Stimulated activated CD8-positive, alpha-beta memory T cell treated with anti-CD3 and anti-CD28 coated beads, Interleukin-4, amount 100 ng/mL, for 24 hours (primary cell): ENCODE measurements around the gene TRMT10C.
"Not testable (repeated sequence)": the region's sequence is repeated elsewhere in the genome, so short reads cannot be mapped to it uniquely, and the experiment has no call there.

Experiments used
- DNase-seq: peaks from one replicate; pipeline ENCODE4 v3.0.0-alpha.2; 2020; ENCODE audit warnings: low read depth

TRMT10C gene

DNA sequence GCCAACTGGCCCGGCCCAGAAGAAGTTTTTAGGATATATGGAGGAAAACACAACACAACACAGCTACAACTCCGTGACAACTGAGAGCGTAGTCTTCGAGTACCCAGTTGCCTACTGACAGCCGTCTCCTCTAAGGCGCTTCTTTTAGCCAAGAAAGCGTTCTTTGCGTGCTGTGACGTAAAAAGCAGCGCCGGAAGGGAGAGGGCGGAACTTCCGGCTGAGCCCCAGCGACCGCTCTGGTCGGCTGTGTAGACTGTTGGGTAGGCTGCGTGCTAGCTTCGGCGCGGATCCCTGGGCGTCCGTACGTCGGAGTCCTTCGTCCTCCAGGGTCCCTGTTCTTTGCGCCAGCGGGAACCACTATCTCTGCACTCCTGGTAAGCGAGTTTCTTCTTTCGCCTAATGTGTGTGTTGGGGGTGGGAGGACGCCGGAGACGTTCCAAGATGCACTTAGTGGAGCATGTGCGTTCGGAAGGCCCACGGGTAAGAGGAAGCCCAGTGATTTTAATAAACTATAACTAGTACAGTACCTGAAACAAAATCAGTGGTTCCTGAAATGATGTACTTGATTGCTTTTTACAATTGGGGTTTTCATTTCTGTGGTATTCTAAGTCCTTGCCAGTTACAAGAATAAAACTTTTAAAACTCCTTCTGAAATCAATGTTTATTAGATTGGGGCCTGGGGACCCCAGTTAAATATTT lies at the start of gene TRMT10C:
TSS of gene TRMT10C (plus strand) at position 239 of the 699 bp plus-strand sequence. CDS start 2,914 bp downstream, outside the sequence.
- peak; percentile 87 for DNase-seq

DNA sequence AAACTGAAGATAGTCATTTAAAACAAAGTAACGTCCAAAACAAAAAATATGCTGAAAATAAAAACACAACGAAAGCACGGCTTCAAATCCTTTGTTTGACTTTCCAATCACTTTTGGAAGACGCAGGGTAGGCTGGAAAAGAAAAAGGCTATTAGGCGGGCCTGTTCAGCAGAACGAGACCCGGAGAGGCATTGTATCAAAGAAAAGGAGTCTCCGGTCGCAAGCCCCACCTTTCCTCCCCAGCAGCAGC lies 49.3 kb upstream of the TRMT10C start:
- DNase-seq = no peak

DNA sequence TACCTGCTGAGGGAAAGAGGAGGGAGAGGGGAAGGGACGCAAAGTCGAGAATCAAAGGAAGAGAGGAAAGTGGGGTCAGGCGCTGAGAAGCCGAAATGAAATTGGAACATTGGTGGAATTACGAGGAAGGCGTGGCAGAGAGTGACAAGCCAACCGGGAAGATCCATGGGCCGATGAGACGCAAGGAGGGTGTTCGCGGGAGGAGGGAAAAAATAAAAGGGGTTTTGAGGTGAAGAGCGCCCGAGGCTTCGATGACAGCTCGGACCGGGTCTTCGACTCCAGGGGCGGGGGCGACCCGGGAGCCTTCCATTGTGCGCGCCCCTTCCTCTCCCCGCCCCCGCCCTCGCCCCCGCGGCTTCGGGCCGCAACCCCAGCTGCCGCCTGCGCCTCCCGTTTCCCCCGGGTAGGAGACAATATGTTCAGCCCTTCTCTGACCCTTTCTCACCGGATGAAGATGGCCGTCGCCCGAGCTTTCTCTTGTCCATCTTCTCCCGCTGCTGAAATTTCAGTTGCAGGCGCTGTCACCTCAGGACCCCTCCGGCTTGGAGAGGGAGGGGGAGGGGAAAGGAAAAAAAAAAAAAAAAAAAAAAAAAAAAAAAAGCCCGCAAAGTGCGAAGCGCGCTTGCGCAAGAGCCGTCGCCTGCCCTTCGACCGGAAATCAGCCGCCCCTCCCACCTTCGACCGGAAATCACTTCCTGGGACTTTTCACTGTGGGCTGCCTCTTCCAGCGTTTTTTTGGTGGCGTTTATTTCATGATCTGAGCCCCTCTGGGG lies 48.8 kb upstream of the TRMT10C start, which contains the start of gene SENP7:
TSS of gene SENP7 (minus strand) at position 567 of the 773 bp plus-strand sequence. CDS start at position 485, 82 bp downstream.
- peak; percentile 67 for DNase-seq

DNA sequence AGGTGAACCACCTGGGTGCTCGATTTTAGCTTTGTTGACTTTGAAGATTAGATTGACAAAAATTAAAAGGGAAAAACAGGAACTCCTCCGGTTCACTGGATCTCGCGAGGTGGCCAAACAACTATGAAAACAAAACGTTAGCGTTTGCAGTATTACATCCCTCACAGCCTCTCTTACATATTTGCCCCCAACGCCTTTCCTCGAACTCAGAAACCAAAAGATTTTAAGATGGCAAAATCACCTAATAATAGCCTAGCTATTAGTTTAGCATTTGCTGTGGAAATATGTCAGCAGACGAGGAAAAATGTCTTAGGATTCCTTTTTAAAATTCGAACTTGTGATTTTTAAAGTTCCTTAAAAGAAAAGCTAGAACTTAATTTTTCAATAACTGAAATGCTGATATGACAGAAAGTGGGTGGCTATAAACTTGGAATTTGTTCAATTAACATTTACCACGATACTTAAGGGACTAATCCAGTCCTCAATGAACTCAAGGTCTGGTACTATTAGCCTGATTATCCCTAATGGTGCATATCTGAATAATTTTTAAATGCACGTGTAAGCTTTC lies 48.2 kb upstream of the TRMT10C start:
- DNase-seq = no peak

DNA sequence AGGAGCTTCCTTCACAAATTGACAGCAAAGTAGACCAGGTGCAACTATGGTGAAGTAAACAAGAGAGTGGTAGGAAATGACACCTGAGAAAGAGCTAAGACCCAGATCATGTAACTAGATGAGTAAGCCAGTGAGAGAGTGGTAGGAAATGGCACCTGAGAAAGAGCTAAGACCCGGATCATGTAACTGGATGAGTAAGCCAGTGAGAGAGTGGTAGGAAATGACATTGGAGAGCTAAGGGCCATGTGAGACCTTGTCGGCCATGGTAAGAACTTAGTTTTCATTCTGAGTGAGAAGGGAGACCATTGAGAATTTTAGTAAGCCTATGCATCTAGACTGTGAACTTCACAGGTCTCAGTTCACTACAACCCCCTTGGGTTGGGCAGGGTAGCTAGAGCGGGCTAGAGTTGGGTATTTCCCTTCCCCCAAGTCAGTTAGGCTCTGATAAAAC lies 43.2 kb upstream of the TRMT10C start:
- DNase-seq = no peak

DNA sequence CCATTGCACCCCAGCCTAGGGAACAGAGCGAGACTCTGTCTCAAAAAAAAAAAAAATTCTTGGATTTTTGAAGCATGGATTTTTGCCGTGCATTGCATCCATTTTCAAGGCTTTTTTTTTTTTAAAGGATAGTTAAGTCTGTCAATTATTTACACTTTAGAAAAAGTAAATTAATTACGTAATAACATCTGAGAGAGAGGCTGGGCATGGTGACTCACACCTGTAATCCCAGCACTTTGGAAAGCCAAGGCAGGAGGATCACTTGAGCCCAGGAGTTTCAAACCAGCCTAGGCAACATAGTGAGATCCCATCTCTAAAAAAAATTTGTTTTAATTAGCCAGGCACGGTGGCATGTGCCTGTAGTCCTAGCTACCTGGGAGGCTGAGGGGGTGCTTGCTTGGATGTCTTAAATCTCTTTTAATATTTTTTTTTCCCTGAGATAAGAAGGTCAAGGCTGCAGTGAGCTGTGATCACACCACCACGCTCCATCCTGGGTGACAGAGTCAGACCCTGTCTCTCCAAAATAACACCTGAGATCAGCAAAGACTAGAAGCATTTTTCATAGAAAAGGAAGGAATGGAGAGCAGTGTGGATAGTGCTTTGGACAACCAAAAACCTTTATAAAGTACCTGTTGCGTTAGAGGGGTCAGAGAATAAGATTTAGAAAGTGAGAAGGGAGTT lies 41.8 kb upstream of the TRMT10C start:
- no peak for DNase-seq

DNA sequence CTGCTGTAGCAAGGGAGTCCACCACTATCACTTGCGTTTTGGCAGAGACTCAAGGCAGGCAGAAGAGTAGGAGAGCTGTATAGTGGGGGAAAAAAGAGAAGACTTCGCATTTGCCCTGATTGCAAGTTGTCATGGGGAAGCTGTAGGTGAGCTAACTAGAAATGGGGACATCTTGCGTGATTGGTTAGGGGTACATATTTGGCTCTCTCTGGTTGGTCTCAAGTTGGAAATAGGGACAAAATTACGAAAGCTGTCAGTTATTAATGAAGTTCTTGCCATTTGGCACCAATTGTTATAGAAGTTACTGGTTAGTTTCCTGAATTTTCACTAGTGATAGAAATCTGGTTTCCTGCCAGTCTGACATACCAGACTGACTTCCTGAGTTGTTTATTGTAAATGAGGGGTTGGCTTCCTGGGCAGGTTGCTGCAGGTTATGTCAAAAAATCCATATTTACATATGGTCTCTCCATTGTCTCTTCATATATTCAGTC lies 40.4 kb upstream of the TRMT10C start:
- no peak for DNase-seq

DNA sequence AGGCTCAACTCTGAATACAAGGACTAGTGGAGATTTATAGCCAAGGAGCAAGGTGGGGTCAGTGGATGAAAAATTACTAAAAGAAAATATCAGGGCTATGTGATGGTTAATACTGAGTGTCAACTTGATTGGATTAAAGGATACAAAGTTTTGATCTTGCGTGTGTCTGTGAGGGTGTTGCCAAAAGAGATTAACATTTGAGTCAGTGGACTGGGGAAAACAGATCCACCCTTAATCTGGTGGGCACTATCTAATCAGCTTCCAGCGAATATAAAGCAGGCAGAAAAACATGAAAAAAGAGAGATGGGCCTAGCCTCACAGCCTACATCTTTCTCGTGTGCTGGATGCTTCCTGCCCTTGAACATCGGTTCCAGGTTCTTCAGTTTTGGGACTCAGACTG lies 34.2 kb upstream of the TRMT10C start:
- no peak for DNase-seq

DNA sequence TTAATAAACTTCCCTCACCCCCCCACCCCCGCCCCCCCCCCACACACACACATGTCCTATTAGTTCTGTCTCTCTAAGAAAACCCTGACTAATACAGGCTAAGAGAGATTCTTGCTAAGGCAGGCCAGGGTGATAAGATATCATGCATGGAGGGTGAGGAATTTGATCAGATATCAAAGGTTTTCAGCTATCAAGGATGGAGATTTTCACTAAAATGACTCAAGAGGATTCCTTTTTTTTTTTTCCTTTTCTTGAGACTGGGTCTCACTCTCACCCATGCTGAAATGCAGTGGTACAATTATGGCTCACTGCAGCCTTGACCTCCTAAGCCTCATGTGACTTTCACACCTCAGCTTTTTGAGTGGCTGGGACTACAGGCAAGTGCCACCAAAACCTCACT lies 33.8 kb upstream of the TRMT10C start:
- no peak for DNase-seq

DNA sequence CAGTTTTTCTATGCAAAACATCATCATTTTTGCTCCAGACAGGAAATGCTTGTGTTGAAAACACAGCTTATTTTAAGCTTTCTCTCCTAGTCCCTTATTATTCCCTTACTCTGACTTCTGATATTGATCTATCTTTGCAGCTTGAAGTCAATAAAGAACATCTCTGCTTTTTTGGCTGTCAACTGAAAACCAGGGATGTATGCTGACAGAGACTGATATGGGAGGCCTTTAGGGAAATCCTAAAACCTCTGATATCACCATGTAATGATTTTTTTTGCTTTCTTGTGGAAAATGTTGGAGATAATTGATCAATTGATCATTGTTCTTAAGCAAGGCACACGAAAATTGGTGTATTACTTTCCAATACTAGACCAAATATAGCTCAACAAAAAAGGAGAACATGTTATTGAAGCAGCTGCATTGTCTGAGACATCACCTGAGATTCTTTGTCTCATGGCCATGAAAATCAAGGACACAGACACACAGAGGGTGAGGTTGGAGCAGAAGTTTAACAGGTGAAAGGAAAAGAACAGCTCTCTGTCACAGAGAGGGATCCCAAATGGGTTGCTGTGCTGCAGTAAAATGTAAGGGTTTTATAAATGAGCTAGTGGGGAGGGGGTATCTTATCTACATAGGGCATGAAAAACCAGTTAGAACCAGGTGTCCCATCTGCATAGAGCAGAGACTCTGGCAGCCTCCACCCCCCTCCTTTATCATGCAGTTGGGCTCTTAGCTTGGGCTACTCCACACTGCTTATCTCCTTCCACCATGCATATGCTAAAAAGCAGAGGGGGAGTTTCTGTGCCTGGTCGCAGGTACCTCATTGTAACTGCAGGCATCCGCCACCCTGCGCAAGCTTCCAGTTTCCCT lies 31.6 kb upstream of the TRMT10C start:
- no peak for DNase-seq

DNA sequence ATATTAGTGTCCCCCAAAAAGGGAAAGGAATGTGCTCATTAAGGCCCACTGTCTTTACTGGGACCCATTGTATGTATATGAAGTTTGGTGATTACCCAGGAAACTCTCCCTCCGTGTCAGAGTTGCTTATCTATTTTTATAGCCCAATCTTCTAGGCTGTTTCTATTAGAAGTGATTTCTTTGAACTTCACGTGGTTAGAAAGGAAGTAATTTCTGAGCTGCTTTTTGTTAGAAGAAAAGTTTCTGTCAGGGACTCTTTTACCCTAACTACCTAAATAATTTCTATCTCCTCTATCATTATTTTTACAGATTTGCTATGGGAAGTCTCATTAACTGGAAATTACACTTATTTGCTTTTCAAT lies 31.0 kb upstream of the TRMT10C start:
- DNase-seq = no peak

DNA sequence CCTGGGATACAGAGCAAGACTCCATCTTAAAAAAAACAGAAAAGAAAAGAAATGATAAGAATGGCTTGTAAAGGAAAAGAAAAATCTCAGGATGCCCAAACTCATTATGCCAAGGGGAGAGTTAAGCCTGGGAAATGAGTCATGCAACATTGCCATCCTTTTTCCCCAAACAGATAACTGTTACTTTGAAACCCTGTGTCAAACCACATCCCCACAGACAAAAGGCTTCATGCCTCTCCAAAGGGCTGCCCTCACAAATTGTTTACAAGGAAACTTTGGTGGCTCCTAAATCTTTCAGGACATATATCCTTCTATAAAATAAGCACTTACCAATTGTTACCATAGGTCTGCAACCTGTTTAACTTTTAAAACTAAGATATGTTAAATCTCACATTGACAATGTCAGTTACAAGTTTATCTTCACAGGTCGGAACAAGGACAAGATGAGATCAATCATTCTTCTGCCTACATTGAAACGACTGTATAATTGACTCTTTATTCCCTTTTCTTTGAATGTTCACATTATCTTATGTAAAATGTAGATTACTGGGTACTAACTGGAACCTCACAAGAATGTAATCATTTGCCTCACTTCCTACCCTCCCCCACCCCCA lies 30.1 kb upstream of the TRMT10C start:
- DNase-seq = no peak

DNA sequence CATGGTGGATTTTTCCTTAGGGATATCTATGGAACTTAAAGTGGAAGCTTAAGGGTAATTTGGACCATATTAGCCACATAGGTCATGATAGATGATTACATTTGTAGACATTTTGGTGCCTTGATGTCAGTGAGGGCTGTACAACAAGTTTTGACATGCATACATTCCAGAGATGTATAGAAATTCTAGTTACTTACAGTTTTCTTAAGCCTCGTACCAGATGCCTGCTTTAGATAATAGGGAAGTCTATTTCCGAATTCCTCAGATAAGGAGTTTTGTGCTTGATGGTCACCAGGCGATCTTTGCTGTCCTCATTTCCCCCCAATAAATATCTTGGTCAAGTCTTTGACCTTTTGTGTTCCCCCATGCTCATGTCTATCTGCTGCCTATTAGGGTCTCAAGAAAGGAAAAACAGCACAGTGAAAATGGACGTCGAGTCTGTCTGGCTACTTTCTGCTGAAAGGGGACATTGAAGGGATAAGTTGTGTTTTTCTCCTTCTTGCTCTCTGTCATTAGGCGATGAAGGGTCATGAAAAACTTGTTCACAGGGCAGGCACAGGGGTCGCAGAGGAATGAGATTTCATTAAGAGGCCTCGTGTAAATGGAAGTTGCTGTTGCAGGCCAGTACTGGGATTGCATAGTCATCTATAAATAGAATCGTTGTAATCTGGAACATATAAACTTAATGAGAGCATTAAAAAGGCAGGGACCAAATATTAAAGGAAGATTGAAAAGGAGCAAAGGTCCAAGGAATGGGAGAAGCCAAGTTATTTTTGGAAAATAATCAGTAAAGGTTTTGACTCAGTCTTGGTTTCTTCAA lies 28.7 kb upstream of the TRMT10C start:
- DNase-seq = no peak

DNA sequence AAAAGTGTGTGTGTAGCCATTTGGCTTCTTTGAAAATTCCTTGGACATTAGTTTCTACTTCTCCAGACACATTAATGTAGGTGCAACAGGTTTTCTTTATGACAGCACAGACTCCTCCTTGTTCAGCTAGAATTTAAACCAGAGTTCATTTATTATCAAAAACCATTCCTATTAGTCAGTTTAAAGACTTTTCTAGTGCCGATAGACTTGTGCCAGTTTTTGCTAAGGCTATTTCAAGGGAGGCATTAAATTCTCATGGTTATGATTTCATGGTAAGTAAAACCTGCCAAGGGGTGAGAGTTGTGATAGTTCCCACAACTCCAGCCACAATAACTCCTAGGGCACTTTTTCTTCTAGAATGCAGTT lies 28.1 kb upstream of the TRMT10C start:
- no peak for DNase-seq

DNA sequence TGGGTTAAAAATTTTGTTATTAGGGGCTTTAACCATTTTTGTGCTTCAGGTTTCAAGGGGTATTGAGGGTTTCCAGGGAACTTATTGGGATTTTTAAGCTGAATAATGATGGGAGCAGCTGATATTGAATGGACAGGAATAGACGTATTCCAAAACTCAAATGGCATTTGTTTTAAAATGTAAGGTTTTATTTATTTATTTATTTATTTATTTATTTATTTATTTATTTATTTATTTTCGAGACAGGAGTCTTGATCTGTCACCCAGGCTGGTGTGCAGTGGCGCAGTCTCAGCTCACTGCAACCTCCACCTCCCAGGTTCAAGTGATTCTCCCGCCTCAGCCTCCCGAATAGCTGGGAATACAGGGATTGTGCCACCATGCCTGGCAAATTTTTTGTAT lies 26.4 kb upstream of the TRMT10C start:
- DNase-seq = no peak

DNA sequence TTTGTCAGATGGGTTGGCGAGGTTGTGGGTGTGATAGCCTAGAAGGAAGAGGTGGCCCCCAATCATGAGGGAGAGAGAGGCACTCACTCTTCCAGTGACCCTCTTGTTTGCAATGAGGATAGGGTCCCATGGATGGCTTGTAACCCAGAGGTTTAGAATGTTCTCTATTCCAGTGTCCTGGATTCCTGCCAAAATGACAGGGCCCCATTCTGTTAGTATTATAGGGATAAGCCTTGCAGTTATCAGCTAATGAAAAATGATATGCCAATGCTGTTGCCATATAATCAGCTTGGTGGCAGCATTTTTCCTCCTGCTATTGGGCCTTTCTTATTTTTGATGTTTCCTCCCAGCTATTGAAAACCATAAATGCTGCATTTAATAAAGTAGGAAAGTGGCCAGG lies 25.4 kb upstream of the TRMT10C start:
- DNase-seq = no peak

DNA sequence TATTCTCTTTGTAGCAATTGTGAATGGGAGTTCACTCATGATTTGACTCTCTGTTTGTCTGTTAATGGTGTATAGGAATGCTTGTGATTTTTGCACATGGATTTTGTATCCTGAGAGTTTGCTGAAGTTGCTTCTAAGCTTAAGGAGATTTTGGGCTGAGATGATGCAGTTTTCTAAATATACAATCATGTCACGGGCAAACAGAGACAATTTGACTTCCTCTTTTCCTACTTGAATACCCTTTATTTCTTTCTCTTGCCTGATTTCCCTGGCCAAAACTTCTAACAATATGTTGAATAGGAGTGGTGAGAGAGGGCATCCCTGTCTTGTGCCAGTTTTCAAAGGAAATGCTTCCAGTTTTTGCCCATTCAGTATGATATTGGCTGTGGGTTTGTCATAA lies 24.7 kb upstream of the TRMT10C start:
- not testable (repeated sequence) for DNase-seq

DNA sequence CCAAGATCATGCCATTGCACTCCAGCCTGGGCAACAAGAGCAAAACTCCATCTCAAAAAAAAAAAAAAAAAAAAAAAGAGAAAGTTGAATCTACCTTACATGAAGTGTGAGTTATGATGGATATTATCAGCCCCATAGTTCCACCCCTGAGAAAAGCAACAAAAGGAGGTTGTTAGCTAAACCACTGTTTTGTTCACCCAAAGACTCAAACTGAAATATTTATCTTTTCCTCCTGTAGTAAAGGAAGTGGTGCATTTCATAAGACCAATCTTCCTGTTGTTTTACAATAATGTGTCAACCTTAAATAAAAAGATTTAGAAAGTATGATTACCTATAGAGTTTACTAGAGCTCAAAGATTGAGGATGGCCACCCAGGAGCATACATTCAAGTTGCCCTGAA lies 18.7 kb upstream of the TRMT10C start:
- DNase-seq = no peak

DNA sequence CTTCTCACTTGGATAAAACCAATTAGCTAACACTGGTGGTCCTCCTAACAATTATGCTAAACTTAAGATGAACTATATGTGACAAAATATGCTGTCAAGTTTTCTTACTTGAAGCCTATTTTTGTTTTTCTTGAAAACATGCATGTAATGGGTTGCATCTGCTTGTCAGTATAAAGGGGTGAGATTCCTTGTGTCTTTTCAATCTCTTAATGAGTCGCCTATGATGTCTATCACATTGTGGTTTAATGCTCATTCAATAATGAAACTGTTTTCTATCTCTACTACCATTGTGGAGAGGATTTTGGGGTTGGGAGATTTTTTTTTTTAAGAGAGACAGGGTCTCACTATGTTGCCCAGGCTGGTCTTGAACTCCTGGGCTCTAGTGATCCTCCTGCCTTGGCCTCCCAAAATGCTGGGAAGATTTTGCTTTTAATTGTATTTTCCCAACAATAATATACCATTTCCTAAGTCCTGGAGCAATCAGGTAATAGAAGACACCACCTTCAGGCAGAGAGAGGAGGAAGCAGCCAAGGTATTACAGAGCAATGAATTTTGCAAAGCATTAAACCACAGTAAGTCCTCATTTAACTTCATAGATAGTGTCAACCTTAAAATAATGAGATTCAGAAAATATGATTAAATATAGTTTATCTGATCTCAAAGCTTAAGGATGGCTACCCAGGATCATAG lies 17.4 kb upstream of the TRMT10C start:
- no peak for DNase-seq
